Cardiac muscle cell (in vitro differentiated cells and primary cell): ENCODE results near the gene ARL5A. TPM values are rescaled to one million over a fixed set of nuclear protein-coding genes. Genes with fewer than 3 reads are reported as not detected.

ENCODE experiments used
- DNase-seq, 2 donors: peaks; one replicate each; pipeline versions ENCODE4 v3.0.0 to v3.0.0-alpha.2; 2010 to 2017; ENCODE audit warnings: low read depth in 1 of 2, low spot score in 1 of 2
- H3K27ac ChIP-seq: fragments of 200-600 bp; sonication (generic); 2 replicates; pipeline ENCODE4 v1.5.1; 2016
- H3K27me3 ChIP-seq: fragments of 200-600 bp; sonication (generic); 2 replicates; pipeline ENCODE4 v1.6.0; 2016; ENCODE audit warnings: control low read depth
- H3K36me3 ChIP-seq: fragments of 200-600 bp; sonication (generic); 2 replicates; pipeline ENCODE4 v1.5.1; 2016; ENCODE audit warnings: control low read depth
- H3K4me1 ChIP-seq: fragments of 200-600 bp; sonication (generic); 2 replicates; pipeline ENCODE4 v1.8.1; 2017; ENCODE audit warnings: low read depth, mild to moderate bottlenecking, mixed run types
- H3K4me3 ChIP-seq: fragments of 200-600 bp; sonication (generic); 2 replicates; pipeline ENCODE4 v1.5.1; 2016; ENCODE audit warnings: mild to moderate bottlenecking
- H3K9me3 ChIP-seq: fragments of 200-600 bp; sonication (generic); 2 replicates; pipeline ENCODE4 v1.5.1; 2017; ENCODE audit warnings: low read depth, mild to moderate bottlenecking, control low read depth
- CTCF ChIP-seq: IDR thresholded peaks from 2 replicates; pipeline ENCODE4 v1.5.1; 2012; ENCODE audit warnings: low read depth, mild to moderate bottlenecking, low read length
- polyA plus RNA-seq: library from polyadenylated mRNA; unstranded; fragments of >200 nt; fragmentation: Nextera tagmentation; extraction: Ambion mirVana; gene quantifications from 2 replicates; pipeline ENCODE4 v1.2.1, GENCODE V29; 2016
- total RNA-seq: library from RNA; depleted of rRNA; stranded (reverse); fragments of >200 nt; gene quantifications from 2 replicates; pipeline ENCODE4 v1.2.3, GENCODE V29; 2016

Gene ARL5A
- total and polyA plus RNA-seq, 2 experiments from 2014 or later, result 26.7 to 48.0 TPM

- Histone ChIP-seq H3K4me3 (no peak overlapping the region), H3K27ac (no peak overlapping the region), H3K27me3 (no peaks in the 10 kb centered on the region), H3K36me3 (no peaks in the 10 kb centered on the region), H3K4me1 (no peaks in the 10 kb centered on the region), H3K9me3 (no peaks in the 10 kb centered on the region)
- TF ChIP-seq CTCF, result no peak
- no peak for DNase-seq
These were observed 32.5 kb upstream of the ARL5A start for GRCh38 chr2:151860613-151861146.

- H3K27me3 ChIP-seq, result no peaks in the 10 kb centered on the region
- no peak overlapping the region for H3K27ac ChIP-seq
- no peak overlapping the region for H3K4me3 ChIP-seq
- H3K36me3 ChIP-seq, result no peaks in the 10 kb centered on the region
- DNase-seq, result no peak
- TF ChIP-seq CTCF, result no peak
- no peaks in the 10 kb centered on the region for H3K9me3 ChIP-seq
- no peaks in the 10 kb centered on the region for H3K4me1 ChIP-seq
These were observed 32.0 kb upstream of the ARL5A start for GRCh38 chr2:151860210-151860609.

GRCh38 chr2:151857650-151858049 is 29.4 kb upstream of the ARL5A start:
- DNase-seq, result no peak
- H3K4me1 ChIP-seq, result no peaks in the 10 kb centered on the region
- no peak for TF ChIP-seq CTCF
- no peak overlapping the region for H3K27ac ChIP-seq
- no peaks in the 10 kb centered on the region for H3K36me3 ChIP-seq
- H3K4me3 ChIP-seq, result no peak overlapping the region
- no peaks in the 10 kb centered on the region for H3K9me3 ChIP-seq
- no peaks in the 10 kb centered on the region for H3K27me3 ChIP-seq

GRCh38 chr2:151855111-151855510 is 26.9 kb upstream of the ARL5A start:
- H3K27me3 ChIP-seq, result no peaks in the 10 kb centered on the region
- no peaks in the 10 kb centered on the region for H3K9me3 ChIP-seq
- peaks cover 10% of the 10 kb centered on the region for H3K4me1 ChIP-seq
- H3K36me3 ChIP-seq, result no peaks in the 10 kb centered on the region
- no peak for TF ChIP-seq CTCF
- no peak overlapping the region for H3K4me3 ChIP-seq
- no peak for DNase-seq
- no peak overlapping the region for H3K27ac ChIP-seq

- H3K4me3 ChIP-seq, result no peak overlapping the region
- no peak for TF ChIP-seq CTCF
- H3K4me1 ChIP-seq, result peaks cover 10% of the 10 kb centered on the region
- no peak for DNase-seq
- H3K9me3 ChIP-seq, result no peaks in the 10 kb centered on the region
- no peaks in the 10 kb centered on the region for H3K27me3 ChIP-seq
- no peak overlapping the region for H3K27ac ChIP-seq
- no peaks in the 10 kb centered on the region for H3K36me3 ChIP-seq
These were observed 25.0 kb upstream of the ARL5A start for GRCh38 chr2:151853070-151853758.
